Activated CD4-positive, alpha-beta T cell treated with anti-CD3 and anti-CD28 coated beads for 36 hours (primary cell): Measurements from ENCODE around the gene IL23A. TPM values are rescaled to one million over a fixed set of nuclear protein-coding genes. Genes with fewer than 3 reads are reported as not detected.
A peak's percentile ranks its signal among the peaks of the same experiment; 100 is the strongest.
"Not testable (repeated sequence)": the region's sequence is repeated elsewhere in the genome, so short reads cannot be mapped to it uniquely, and the experiment has no call there.

Experiments used
- ATAC-seq: fragments of 200-7000 bp; cut with Tn5 transposase; one replicate; pipeline ENCODE4 v1.10.0; 2021; ENCODE audit warnings: mild to moderate bottlenecking, moderate library complexity
- CTCF ChIA-PET: fragments of 350-600 bp; sonication (Branson Sonifier 250); formaldehyde crosslinking; loops from one replicate; lab custom pipeline; 2021; ENCODE audit warnings: antibody characterized with exemption; lab: Charles Lee
- POLR2A ChIA-PET: fragments of 350-600 bp; sonication (Branson Sonifier 250); formaldehyde crosslinking; loops from one replicate; lab custom pipeline; 2021; ENCODE audit warnings: antibody characterized with exemption, inconsistent platforms; lab: Charles Lee
- DNase-seq: peaks from one replicate; pipeline ENCODE4 v3.0.0-alpha.2; 2020
- H3K27ac Mint-ChIP-seq: one replicate; pipeline ENCODE4 v1.8.0; 2021; ENCODE audit warnings: mixed read lengths
- H3K27me3 Mint-ChIP-seq: one replicate; pipeline ENCODE4 v1.8.0; 2021; ENCODE audit warnings: mixed read lengths
- H3K36me3 Mint-ChIP-seq: one replicate; pipeline ENCODE4 v1.8.0; 2021; ENCODE audit warnings: low read depth, mixed read lengths
- H3K4me1 Mint-ChIP-seq: one replicate; pipeline ENCODE4 v1.8.0; 2021; ENCODE audit warnings: mixed read lengths
- H3K4me3 Mint-ChIP-seq: one replicate; pipeline ENCODE4 v1.8.0; 2021; ENCODE audit warnings: mild to moderate bottlenecking, moderate library complexity, mixed read lengths
- H3K9me3 Mint-ChIP-seq: one replicate; pipeline ENCODE4 v1.8.0; 2021; ENCODE audit warnings: low read depth, mixed read lengths
- intact Hi-C, 2 experiments: fragments of 100-400 bp; cut with DNase I in 1 of 2; cut with micrococcal nuclease in 1 of 2; formaldehyde crosslinking; loops; one replicate each; pipeline versions ENCODE4 v1.14.2 to v1.15.1; 2022 to 2024; cut with DNase I, micrococcal nuclease
- total RNA-seq, 2 experiments: library from RNA; stranded (reverse); gene quantifications; one replicate each; pipeline ENCODE4 v1.2.3, GENCODE V29; 2021

IL23A gene
- total RNA-seq, 2 experiments from 2014 or later = 18.5 to 21.6 TPM

- CTCF ChIA-PET = interaction anchor here (0.7 to 0.9 kb wide), 2 partner anchors 47 to 159 kb away, joined by 3 read pairs; no protein-coding TSS in a partner anchor
- no peak overlapping the region for H3K27ac Mint-ChIP-seq
- no peaks in the 10 kb centered on the region for H3K27me3 Mint-ChIP-seq
- H3K36me3 Mint-ChIP-seq = peaks cover 19% of the 10 kb centered on the region
- POLR2A ChIA-PET = no interaction called here
- ATAC-seq = no peak
- no peaks in the 10 kb centered on the region for H3K9me3 Mint-ChIP-seq
- no peak overlapping the region for H3K4me3 Mint-ChIP-seq
- no peak for DNase-seq
- peaks cover 14% of the 10 kb centered on the region for H3K4me1 Mint-ChIP-seq
- intact Hi-C loops = no loop called here
Measured at GRCh38 chr12:56304872-56305590, 33.7 kb upstream of the IL23A start.

- Mint-ChIP-seq H3K36me3 (peaks cover 28% of the 10 kb centered on the region), H3K27me3 (no peaks in the 10 kb centered on the region), H3K4me3 (no peak overlapping the region), H3K9me3 (no peaks in the 10 kb centered on the region), H3K27ac (no peak overlapping the region), H3K4me1 (no peaks in the 10 kb centered on the region)
- DNase-seq (no peak), ATAC-seq (no peak)
- ChIA-PET CTCF (interaction anchor here (1.0 to 1.7 kb wide), 5 partner anchors 9 to 157 kb away, joined by 3 to 5 read pairs (median 3); partner anchors contain the start of gene PAN2), POLR2A (no interaction called here)
- intact Hi-C loops = no loop called here
Measured at GRCh38 chr12:56307221-56307965, 31.3 kb upstream of the IL23A start.

GRCh38 chr12:56308714-56309113 is 30.0 kb upstream of the IL23A start:
- DNase-seq (no peak), ATAC-seq (no peak)
- H3K4me3 Mint-ChIP-seq = no peak overlapping the region
- H3K36me3 Mint-ChIP-seq = peaks cover 28% of the 10 kb centered on the region
- intact Hi-C loops = no loop called here
- H3K4me1 Mint-ChIP-seq = no peaks in the 10 kb centered on the region
- CTCF ChIA-PET = interaction anchor here (0.5 to 1.7 kb wide), 6 partner anchors 12 to 119 kb away, joined by 3 to 6 read pairs (median 4); partner anchors contain the start of genes PAN2 and SMARCC2
- POLR2A ChIA-PET = interaction anchor here (0.7 kb wide), 1 partner anchor 488 kb away, joined by 3 read pairs; no protein-coding TSS in a partner anchor
- no peaks in the 10 kb centered on the region for H3K27me3 Mint-ChIP-seq
- no peak overlapping the region for H3K27ac Mint-ChIP-seq
- H3K9me3 Mint-ChIP-seq = no peaks in the 10 kb centered on the region

GRCh38 chr12:56311003-56311402 is 27.7 kb upstream of the IL23A start:
- H3K27me3 Mint-ChIP-seq = no peaks in the 10 kb centered on the region
- no peak for DNase-seq
- peaks cover 8% of the 10 kb centered on the region for H3K4me1 Mint-ChIP-seq
- ATAC-seq = no peak
- H3K27ac Mint-ChIP-seq = no peak overlapping the region
- no peaks in the 10 kb centered on the region for H3K9me3 Mint-ChIP-seq
- no peak overlapping the region for H3K4me3 Mint-ChIP-seq
- POLR2A ChIA-PET = interaction anchor here (0.7 kb wide), 1 partner anchor 11 kb away, joined by 3 read pairs; no protein-coding TSS in a partner anchor
- intact Hi-C loops = no loop called here
- CTCF ChIA-PET = interaction anchor here (0.7 to 1.6 kb wide), 6 partner anchors 16 to 203 kb away, joined by 3 to 4 read pairs (median 3); partner anchors contain the start of genes IL23A and STAT2
- H3K36me3 Mint-ChIP-seq = peaks cover 32% of the 10 kb centered on the region

- H3K4me3 Mint-ChIP-seq = peak overlapping the region; percentile 97
- ChIA-PET POLR2A (interaction anchor here (0.5 to 2.0 kb wide), 10 partner anchors 16 to 382 kb away, joined by 3 to 16 read pairs (median 6); partner anchors contain the start of genes IL23A, PAN2, RNF41 and STAT2), CTCF (interaction anchor here (1.4 to 5.0 kb wide), 6 partner anchors 17 to 149 kb away, joined by 3 to 30 read pairs (median 8); partner anchors contain the start of genes PAN2, SMARCC2 and STAT2)
- peak; percentile 41 for DNase-seq
- H3K9me3 Mint-ChIP-seq = no peaks in the 10 kb centered on the region
- no peak for ATAC-seq
- H3K4me1 Mint-ChIP-seq = peaks cover 18% of the 10 kb centered on the region
- no peaks in the 10 kb centered on the region for H3K27me3 Mint-ChIP-seq
- intact Hi-C loops = loop anchor here (5.0 kb wide), 2 partner anchors 132 to 372 kb away; partner anchors contain the start of genes PTGES3 (in 1 of the 2) and TIMELESS (in 1 of the 2)
- H3K36me3 Mint-ChIP-seq = peaks cover 28% of the 10 kb centered on the region
- H3K27ac Mint-ChIP-seq = peak overlapping the region; percentile 95
Measured at GRCh38 chr12:56315249-56315621, 23.4 kb upstream of the IL23A start.

- POLR2A ChIA-PET = interaction anchor here (0.5 to 2.0 kb wide), 12 partner anchors 17 to 383 kb away, joined by 3 to 16 read pairs (median 6); partner anchors contain the start of genes IL23A, PAN2, RNF41 and STAT2
- intact Hi-C loops = loop anchor here (1.0 to 5.0 kb wide), 17 partner anchors 16 to 371 kb away; partner anchors contain the start of genes CS (in 2 of the 2), IL23A (in 2 of the 2), STAT2 (in 2 of the 2) and TIMELESS (in 2 of the 2)
- peak; percentile 93 for ATAC-seq
Measured at GRCh38 chr12:56315622-56316473, 22.8 kb upstream of the IL23A start, which contains the start of gene CNPY2. TSS of gene CNPY2 (minus strand) at chr12:56315988. CDS start at chr12:56315217, 771 bp downstream.

GRCh38 chr12:56317675-56318074 is 21.0 kb upstream of the IL23A start:
- POLR2A ChIA-PET = no interaction called here
- DNase-seq (peak; percentile 37), ATAC-seq (no peak)
- Mint-ChIP-seq H3K9me3 (no peaks in the 10 kb centered on the region), H3K4me1 (peaks cover 22% of the 10 kb centered on the region), H3K27ac (no peak overlapping the region), H3K4me3 (no peak overlapping the region), H3K27me3 (no peaks in the 10 kb centered on the region), H3K36me3 (peaks cover 21% of the 10 kb centered on the region)
- intact Hi-C loops = loop anchor here (2.0 to 5.0 kb wide), 4 partner anchors 21 to 370 kb away; partner anchors contain the start of genes IL23A (in 1 of the 2), PTGES3 (in 1 of the 2), STAT2 (in 1 of the 2) and TIMELESS (in 1 of the 2)
- CTCF ChIA-PET = interaction anchor here (2.3 to 5.0 kb wide), 2 partner anchors 42 to 128 kb away, joined by 8 to 30 read pairs; partner anchors contain the start of genes SMARCC2 and STAT2

More at GRCh38 chr12:56315622-56316473, 22.8 kb upstream of the IL23A start, which contains the start of gene CNPY2:
- Mint-ChIP-seq H3K27me3 (no peaks in the 10 kb centered on the region), H3K27ac (peak within 1 kb of the TSS; percentile 95), H3K9me3 (no peaks in the 10 kb centered on the region), H3K4me1 (peaks cover 18% of the 10 kb centered on the region), H3K4me3 (peak within 1 kb of the TSS; percentile 97), H3K36me3 (peaks cover 22% of the 10 kb centered on the region)
- CTCF ChIA-PET = interaction anchor here (0.6 to 5.0 kb wide), 12 partner anchors 14 to 610 kb away, joined by 3 to 30 read pairs (median 4); partner anchors contain the start of genes IL23A, PAN2, RNF41 and SMARCC2
- peak; percentile 95 for DNase-seq

- Mint-ChIP-seq H3K9me3 (no peaks in the 10 kb centered on the region), H3K36me3 (peaks cover 31% of the 10 kb centered on the region)
- POLR2A ChIA-PET = interaction anchor here (0.6 to 0.9 kb wide), 2 partner anchors 22 to 140 kb away, joined by 4 to 7 read pairs; no protein-coding TSS in a partner anchor
Measured at GRCh38 chr12:56321027-56321426, 17.7 kb upstream of the IL23A start.

GRCh38 chr12:56321610-56322009 is 17.1 kb upstream of the IL23A start:
- Mint-ChIP-seq H3K4me1 (peaks cover 12% of the 10 kb centered on the region), H3K36me3 (peaks cover 35% of the 10 kb centered on the region), H3K27ac (peak overlapping the region; percentile 28)
- POLR2A ChIA-PET, H3K27me3 Mint-ChIP-seq, intact Hi-C loops, DNase-seq, H3K9me3 Mint-ChIP-seq, ATAC-seq, H3K4me3 Mint-ChIP-seq: not testable (repeated sequence)
- CTCF ChIA-PET = interaction anchor here (0.7 to 2.9 kb wide), 3 partner anchors 12 to 41 kb away, joined by 4 to 9 read pairs (median 6); partner anchors contain the start of gene PAN2

More at GRCh38 chr12:56321027-56321426, 17.7 kb upstream of the IL23A start:
- intact Hi-C loops = no loop called here
- Mint-ChIP-seq H3K4me3 (no peak overlapping the region), H3K4me1 (peaks cover 13% of the 10 kb centered on the region), H3K27me3 (no peaks in the 10 kb centered on the region), H3K27ac (peak overlapping the region; percentile 60)
- DNase-seq (peak; percentile 51), ATAC-seq (peak; percentile 29)
- CTCF ChIA-PET = interaction anchor here (0.7 to 2.9 kb wide), 4 partner anchors 12 to 21 kb away, joined by 3 to 9 read pairs (median 4); partner anchors contain the start of gene PAN2
